Measurements from ENCODE around the gene COMT. TPM values are rescaled to one million over a fixed set of nuclear protein-coding genes. Genes with fewer than 3 reads are reported as not detected.

The COMT gene
- total RNA-seq, 1 donor from 2014 or later: 34.8 TPM

DNA sequence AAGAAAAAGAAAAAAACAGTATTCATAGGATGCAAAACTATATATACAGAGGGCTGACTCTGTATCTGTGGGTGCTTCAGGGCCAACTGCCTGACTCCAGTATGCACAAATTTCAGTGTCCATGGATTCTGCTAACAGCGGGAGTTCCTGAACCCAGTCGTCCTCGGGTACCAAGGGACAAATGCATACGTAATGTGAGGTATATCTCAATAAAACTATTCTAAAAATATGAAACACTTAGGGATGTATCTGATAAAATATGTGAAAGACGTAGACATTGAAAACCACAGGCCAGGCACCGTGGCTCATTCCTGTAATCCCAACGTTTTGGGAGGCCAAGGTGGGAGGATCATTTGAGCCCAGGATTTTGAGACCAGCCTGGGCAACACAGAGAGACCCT, 13.9 kb upstream of the COMT start:
- Mint-ChIP-seq H3K27me3 (ENCODE audit: unreplicated experiment) (peaks cover 13% of the 10 kb centered on the region), H3K4me3 (ENCODE audit: unreplicated experiment) (no peak overlapping the region), H3K36me3 (ENCODE audit: unreplicated experiment) (no peaks in the 10 kb centered on the region), H3K9me3 (ENCODE audit: unreplicated experiment) (no peaks in the 10 kb centered on the region), H3K4me1 (ENCODE audit: low read depth, unreplicated experiment) (no peaks in the 10 kb centered on the region), H3K27ac (ENCODE audit: unreplicated experiment) (no peak overlapping the region)
- TF ChIP-seq, protein P1, sequence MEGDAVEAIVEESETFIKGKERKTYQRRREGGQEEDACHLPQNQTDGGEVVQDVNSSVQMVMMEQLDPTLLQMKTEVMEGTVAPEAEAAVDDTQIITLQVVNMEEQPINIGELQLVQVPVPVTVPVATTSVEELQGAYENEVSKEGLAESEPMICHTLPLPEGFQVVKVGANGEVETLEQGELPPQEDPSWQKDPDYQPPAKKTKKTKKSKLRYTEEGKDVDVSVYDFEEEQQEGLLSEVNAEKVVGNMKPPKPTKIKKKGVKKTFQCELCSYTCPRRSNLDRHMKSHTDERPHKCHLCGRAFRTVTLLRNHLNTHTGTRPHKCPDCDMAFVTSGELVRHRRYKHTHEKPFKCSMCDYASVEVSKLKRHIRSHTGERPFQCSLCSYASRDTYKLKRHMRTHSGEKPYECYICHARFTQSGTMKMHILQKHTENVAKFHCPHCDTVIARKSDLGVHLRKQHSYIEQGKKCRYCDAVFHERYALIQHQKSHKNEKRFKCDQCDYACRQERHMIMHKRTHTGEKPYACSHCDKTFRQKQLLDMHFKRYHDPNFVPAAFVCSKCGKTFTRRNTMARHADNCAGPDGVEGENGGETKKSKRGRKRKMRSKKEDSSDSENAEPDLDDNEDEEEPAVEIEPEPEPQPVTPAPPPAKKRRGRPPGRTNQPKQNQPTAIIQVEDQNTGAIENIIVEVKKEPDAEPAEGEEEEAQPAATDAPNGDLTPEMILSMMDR (IDR thresholded peaks at IDR 0.05; ENCODE audit: partially characterized antibody, unreplicated experiment): no peak
- no peak for DNase-seq

DNA sequence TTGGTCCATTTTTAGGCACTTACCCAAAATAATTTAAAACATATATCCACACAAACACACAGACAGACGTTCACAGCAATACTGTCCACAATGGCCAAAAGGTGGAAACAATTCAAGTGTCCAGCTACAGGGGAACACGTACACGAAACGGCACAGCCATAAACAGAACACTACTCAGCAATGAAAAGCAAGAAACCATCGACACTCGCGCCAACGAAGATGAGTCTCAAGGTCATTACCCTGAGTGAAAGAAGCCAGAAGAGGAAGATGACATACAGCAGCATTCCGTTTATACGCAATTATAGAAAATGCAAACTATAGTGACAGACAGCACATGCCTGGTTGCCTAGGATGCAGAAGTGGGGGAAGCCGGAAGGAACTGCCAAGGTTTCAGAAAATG, 13.4 kb upstream of the COMT start:
- H3K4me3 Mint-ChIP-seq (ENCODE audit: unreplicated experiment): no peak overlapping the region
- no peaks in the 10 kb centered on the region for H3K36me3 Mint-ChIP-seq (ENCODE audit: unreplicated experiment)
- H3K4me1 Mint-ChIP-seq (ENCODE audit: low read depth, unreplicated experiment): no peaks in the 10 kb centered on the region
- peaks cover 13% of the 10 kb centered on the region for H3K27me3 Mint-ChIP-seq (ENCODE audit: unreplicated experiment)
- TF ChIP-seq, protein P1 (IDR thresholded peaks at IDR 0.05; ENCODE audit: partially characterized antibody, unreplicated experiment): no peak
- no peak overlapping the region for H3K27ac Mint-ChIP-seq (ENCODE audit: unreplicated experiment)
- H3K9me3 Mint-ChIP-seq (ENCODE audit: unreplicated experiment): no peaks in the 10 kb centered on the region
- DNase-seq: no peak

DNA sequence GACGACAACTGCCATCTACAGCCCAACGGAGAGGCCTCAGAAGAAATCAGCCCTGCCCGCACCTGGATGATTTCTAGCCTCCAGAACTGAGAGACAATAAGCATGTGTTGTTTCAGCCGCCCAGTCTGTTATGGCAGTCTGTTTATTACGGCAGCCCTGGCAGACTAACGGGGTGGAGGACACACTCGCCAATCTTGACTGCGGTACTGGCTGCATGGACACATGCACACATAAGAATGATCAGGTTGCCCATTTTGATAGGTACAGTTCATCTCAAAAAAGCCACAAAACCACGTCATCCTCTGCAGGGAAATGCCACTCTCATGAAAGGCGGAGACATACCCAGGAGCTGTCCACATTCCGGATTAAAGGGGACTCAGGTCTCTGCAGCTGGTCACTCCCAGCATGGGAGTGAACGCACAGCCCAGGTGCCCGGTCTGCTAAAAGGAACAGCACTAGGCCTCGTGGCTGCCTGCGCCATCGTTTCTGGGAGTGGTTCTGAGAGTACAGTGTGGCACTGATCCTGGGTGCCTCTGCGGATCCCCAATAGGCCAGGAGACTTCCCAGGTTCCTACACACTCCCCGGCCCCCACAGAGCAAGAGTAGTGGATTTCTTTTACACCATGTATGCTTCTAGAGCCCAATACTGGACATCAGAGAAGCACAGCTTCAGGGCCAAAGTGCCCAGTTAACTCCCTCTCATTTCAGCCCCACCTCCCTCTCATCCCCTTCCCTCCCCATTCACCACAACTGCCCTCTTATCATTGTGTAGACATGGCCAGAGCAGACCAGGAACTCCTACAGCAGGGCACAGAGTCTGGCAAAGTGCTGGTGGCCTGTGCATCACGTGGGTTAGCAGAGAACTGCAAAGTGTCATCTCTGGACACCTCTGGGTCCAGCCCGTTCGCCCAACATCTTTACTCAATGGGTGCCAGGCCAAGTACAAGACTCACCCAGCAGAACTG, 11.7 kb upstream of the COMT start:
- Mint-ChIP-seq H3K4me3 (ENCODE audit: unreplicated experiment) (no peak overlapping the region), H3K4me1 (ENCODE audit: low read depth, unreplicated experiment) (no peaks in the 10 kb centered on the region), H3K36me3 (ENCODE audit: unreplicated experiment) (no peaks in the 10 kb centered on the region), H3K27me3 (ENCODE audit: unreplicated experiment) (peaks cover 8% of the 10 kb centered on the region), H3K9me3 (ENCODE audit: unreplicated experiment) (no peaks in the 10 kb centered on the region), H3K27ac (ENCODE audit: unreplicated experiment) (no peak overlapping the region)
- DNase-seq: no peak
- TF ChIP-seq, protein P1 (IDR thresholded peaks at IDR 0.05; ENCODE audit: partially characterized antibody, unreplicated experiment): no peak

DNA sequence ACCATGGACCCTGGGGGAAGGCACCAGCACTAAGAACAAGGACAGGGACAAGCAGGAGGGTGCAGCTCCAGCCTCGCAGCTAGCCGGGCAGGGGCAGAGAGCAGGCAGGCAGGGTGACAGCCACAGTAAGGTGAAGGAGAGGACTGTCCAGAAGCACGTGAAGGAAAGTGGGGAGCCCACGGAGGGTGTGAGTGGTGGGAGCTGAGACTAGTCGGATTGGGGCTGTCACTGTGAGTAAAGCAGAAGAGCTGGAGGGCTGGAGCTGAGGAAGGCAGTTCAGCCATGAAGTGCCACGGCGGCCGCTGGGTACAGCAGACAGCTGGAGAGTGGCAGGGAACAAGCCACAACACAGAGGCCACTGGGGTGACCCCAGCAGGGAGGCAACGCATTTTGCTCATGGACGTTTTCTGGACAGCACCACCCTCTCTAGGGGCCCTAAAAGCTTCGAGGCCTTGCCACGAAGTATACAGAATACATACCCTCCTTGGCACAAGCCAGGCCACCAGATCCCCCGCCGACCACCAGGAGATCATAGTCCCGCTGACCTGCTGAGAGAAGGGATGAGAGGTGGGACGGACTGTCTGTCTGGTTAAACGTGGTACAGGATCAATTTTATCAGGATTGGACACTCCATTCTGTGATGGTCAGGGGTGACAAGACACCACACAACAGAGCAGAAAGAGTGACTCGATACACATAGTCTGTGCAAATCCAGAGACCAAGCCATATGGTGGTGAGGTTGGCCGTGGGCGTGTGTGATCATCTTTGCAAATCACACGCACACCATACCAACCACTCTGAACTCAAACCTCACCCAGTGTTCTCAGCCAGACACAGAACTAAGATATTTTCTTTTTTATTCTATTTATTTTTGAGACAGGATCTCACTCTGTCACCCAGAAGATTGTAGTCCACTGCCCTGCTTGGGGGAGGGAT, 10.8 kb upstream of the COMT start:
- Mint-ChIP-seq H3K9me3 (ENCODE audit: unreplicated experiment) (peaks cover 7% of the 10 kb centered on the region), H3K27ac (ENCODE audit: unreplicated experiment) (no peak overlapping the region), H3K4me1 (ENCODE audit: low read depth, unreplicated experiment) (no peaks in the 10 kb centered on the region), H3K27me3 (ENCODE audit: unreplicated experiment) (peaks cover 8% of the 10 kb centered on the region), H3K4me3 (ENCODE audit: unreplicated experiment) (no peak overlapping the region), H3K36me3 (ENCODE audit: unreplicated experiment) (no peaks in the 10 kb centered on the region)
- TF ChIP-seq, protein P1 (IDR thresholded peaks at IDR 0.05; ENCODE audit: partially characterized antibody, unreplicated experiment): no peak
- no peak for DNase-seq

Data from glutamatergic neuron (in vitro differentiated cells).